ENCODE data around the gene FYN. TPM values are rescaled to one million over a fixed set of nuclear protein-coding genes. Genes with fewer than 3 reads are reported as not detected.
A peak's percentile ranks its signal among the peaks of the same experiment; 100 is the strongest.
"Not testable (repeated sequence)": the region's sequence is repeated elsewhere in the genome, so short reads cannot be mapped to it uniquely, and the experiment has no call there.

Gene FYN
- 5.2 TPM for total RNA-seq

DNA sequence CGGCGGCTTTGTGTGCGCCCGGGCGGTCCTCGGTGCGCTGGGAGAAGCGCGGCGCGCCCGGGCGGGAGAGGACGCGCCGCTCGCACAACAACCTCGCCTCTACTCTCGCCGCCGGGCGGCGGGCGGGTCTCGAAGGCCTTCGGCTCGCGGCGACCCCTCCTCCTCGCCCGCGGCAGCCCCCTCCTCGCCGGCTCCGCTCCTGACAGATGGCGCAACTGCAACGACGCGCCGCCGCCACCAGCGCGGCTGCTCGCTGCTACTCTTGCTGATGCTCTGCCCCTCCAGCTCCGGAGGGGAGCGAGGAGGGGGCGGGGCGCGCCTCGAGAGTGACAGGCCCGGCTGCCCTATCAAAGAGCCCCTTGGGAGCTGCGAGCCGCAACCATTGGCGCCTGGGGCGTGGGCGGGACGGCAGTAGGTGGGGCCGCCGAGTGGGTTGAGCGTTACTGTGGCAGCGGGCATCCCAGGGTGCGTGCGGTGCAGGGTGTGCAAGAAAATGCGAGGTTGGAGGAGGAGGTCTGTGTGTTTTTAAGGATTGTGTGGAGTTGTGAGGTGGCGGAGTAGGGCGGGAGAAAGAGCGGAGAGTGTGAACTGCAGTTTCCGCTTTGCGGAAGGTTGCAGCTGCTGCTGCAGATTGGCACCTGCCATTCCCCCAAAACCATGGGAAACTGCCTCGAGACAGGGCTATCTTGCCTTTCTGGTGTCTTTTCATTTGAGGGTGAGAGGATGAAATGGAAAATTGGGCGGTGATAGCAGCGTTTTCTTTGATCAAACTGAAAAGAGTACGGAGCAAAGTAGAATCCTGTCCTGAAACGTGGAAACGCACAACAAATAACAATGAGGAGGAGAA lies at the start of gene FYN:
Gene FYN (minus strand): TSS at position 275 of the 847 bp plus-strand sequence. CDS start 153,401 bp downstream, outside the sequence.
- ATAC-seq, result peak; percentile 100

DNA sequence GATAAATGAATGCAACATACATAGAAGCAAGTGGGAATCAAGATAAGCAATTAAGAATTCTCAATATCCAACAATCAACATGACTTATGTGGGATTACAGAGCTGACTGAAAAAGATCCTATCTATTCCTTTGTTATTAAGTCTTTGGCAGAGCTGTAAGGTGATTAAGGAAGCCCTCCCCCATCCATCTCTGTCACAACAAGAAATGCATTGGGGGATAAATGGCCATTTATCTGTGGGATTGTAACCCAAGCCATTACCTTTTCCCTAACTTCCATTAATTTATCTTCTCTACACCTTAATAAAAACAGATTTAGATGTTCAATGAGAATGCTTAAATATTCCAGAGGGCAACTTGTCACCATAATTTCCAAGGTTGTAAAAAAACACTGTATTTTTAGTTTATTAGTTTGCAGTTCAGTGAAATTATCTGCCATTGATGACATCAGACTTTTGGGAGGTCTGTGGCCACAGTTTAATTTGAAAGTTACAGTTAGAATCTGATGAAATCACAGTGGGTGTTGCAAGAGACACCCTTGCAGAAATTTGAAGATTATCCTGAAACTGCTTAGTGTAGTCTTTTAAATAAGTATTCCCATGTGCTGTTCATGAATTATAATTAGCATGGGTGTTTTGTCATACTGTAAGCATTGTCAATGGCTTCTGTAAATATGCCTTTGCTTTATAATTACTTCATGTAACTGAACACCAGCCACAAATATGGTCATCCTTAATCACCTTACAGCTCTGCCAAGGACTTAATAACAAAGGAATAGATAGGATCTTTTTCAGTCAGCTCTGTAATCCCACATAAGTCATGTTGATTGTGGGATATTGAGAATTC lies 49.4 kb upstream of the FYN start:
- no peak for ATAC-seq

DNA sequence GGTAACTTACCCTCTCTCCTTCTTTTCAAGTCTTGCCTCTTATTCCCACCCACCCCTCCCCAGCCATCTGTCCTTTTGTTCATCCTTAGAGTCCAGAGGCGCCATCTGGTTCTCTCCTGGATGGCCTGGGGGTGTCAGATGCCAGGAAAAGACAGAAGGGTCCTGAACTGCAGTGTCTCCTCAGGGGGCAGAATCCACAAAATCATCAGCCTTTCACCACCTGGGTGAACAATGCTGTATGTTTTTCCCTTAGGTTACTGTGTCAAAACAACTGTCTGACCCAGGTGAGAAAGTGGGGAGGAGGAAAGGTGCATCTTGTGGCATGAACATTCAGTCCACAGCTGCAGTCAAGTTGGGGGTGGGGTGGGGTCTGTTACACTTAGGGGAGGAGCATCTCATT lies 47.9 kb upstream of the FYN start:
- no peak for ATAC-seq

DNA sequence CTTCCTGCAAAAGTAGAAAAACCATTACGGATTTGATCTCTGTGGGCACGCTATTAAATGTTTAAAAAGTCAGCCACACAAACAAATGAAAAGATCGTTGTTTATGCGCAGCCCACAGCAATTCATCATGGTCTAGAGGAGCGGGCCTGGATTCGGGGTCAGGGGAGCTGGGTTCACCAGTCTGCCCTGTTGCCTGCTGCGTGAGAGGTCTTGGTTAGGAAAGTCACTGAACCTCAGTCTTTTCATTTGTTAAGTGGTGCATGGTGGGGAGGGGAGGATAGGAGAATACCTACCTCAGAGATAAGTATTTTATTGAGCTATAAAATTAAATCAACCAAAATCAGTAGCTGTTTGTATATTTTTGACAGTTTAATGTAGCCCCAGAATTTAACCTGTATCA lies 47.3 kb upstream of the FYN start:
- no peak for ATAC-seq

DNA sequence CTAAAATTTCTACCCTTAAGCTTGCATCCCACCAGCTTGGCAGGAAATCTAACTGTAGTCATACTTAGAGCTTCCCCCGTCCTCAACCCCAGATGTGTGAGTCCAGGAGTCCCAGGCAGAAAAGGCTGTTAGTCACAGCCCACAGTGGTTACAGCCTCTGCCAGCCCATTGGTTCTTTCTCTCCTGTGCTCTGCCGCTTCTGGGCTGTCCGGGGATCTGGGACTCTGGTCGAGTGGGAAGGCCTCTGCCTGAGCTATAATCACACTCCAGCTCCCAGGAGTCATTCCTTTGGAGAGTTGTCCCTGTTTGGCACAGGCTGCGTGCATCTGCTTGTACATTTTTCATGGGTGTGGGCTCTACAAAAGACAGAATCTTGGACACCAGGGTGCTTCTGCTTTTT lies 45.6 kb upstream of the FYN start:
- no peak for ATAC-seq

DNA sequence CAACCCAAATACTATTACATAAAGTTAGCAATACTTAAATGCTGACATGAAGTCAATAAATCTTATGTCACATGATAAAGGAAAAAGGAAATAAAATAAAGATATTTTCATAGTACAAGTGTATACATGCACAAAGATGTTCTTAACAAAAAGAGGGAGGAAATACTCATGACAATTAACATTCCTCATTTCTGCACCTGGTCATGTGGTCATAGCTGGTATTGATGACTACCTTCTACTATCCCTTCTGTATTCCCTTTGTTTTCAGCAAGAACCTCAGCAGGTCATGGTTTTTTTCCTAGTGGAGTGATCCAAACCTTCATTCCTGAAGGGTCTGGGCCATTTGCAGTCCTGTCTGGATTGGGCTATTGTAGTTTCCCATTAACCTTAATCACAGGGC lies 43.5 kb upstream of the FYN start:
- no peak for ATAC-seq

DNA sequence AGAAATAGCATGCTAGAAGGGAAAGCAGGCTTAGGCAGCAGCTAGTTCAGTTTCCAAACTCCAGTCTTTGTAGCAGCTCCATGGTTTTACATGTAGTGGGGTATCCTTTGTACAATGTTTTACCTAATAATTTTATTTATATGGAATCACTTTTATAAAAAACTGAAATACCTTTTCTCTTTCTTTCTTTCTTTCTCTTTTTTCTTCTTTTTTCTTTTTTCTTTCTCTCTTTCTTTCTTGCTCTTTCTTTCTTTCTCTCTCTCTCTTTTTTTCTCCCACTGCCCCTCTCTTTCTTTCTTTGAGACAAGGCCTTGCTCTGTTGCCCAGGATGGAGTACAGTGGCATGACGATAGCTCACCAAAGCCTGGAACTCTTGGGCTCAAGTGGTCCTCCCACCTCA lies 41.4 kb upstream of the FYN start:
- no peak for ATAC-seq

DNA sequence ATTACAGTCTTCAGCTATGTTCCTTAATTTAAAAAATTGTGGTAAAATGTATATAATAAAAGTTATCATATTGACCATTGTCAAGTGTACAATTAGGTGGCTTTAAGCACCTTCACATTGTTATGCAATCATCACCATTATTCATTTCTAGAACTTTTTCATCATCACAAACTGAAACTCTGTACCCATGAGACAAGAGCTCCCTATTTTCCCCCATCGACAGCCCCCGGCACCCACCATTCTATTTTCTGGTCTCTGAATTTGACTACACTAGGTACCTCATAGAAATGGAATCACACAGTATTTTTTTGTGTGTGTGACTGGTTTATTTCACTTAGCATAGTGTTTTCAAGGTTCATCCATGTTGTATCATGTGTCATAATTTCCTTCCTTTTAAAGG lies 39.7 kb upstream of the FYN start:
- no peak for ATAC-seq

DNA sequence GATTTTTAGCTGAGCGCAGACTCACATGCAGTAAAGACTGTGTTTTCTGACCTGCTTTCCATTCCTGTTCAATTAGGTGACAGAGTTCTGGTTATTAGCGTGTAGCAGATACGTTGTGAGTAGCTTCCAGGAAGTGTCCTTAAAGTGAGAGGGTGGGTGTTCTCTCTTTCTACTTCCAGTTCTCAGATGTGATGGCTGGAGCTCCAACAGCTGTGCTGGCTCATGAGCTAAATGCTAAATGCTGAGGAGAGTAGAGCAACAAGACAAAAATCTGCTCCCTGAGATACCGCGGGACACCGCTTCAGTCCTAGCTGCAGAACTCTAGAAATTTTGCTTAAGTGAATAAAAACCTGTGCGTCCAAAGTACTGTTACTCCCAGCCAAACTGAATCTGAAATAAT lies 38.2 kb upstream of the FYN start:
- no peak for ATAC-seq

DNA sequence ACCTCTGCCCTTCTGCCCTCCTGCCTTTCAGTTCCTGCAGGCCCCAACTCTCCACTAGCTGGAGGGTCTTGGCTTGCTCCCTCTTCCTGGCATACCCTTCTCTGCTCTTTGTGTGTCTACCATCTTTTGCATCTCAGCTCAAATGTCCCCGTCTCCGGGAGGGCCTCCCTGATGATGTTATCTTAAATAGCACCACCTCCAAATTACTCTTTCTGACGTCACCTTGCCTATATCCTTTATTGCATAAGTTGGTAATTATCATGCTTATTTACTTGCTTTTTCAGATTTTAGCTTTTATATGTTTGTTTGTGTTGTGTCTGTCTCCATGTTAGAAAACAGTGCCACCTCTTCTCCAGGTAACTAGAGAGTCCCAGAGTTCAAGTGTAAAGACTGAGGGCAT lies 36.0 kb upstream of the FYN start:
- ATAC-seq, result no peak

DNA sequence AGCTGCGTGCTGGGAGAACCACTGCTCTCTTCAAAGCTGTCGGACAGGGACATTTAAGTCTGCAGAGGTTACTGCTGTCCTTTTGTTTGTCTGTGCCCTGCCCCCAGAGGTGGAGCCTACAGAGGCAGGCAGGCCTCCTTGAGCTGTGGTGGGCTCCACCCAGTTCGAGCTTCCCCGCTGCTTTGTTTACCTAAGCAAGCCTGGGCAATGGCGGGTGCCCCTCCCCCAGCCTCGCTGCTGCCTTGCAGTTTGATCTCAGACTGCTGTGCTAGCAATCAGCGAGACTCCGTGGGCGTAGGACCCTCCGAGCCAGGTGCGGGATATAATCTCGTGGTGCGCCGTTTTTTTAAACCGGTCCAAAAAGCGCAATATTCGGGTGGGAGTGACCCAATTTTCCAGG lies 35.1 kb upstream of the FYN start:
- not testable (repeated sequence) for ATAC-seq

DNA sequence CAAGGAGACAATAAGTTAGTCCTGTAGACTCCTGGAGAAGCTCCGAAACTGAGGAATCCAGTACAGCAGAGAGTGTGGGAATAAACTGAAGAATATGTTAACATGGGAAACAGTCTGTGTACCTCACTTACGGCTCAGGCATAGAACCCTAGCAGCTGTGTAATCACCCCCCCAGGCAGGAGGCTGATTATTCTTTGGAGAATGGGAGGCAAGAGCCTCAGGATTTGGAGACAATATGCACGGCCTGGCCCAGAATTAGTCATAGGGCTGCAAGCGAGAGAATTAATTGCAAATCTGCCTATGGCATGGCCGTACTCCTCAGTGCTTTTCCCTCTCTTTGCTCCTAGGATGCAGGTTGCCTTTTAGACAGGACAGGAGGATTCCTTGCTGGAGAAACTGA lies 27.5 kb upstream of the FYN start:
- no peak for ATAC-seq

DNA sequence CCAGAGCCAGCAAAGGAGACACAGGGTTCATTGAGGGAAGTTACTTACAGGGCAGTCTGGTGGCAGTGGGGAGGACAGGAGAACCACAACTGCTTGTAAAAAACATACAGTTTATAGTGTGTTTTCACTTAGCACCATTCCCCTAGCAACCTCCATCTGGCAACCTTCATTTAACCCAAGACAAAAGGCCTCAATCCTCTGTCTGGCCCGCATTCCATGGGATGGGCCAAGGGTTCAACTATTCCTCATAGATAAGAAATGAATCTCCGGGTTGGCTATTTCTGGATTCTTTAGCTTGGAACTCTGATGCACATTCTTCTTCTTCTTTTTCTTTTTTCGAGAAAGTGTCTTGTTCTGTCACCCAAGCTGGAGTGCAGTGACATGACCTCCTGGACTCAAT lies 26.3 kb upstream of the FYN start:
- no peak for ATAC-seq

DNA sequence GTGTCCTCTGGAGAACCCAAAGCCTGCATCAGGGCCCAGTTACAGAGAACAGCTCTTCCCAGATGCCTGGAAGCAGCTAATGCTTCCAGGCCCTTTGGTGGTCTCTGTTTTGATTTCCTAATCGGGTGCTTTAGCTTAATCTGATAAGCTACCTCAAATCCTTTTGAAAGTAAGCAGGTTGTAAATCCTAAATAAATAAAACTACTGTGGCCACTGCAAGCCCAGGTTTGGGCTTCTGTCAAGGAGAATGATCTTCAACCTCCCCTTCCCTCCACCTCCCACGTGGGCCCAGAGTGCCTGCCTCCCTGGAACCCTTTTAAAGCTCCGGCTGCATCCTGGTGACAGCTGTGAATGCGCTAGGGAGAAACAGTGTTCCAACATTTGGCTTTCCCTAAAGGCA lies 25.2 kb upstream of the FYN start:
- no peak for ATAC-seq

DNA sequence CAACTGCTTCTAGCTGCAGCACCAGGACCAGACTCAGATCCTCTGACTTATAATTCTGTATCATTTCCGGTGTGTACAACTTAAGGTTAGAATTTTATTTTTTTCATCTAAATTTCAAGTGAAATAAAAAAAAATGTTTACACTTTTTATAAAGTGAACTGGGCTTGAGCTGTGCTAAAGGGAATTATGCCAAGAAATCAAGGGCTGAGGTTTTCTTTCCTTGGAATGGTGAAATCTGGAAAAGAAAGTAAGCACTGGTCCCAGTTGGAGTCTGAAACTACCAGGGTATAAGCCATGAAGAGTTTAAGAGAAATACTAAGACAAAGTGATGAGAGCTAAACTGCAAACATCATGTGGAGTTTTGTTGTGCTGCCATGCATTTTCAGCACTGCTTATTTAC lies 21.7 kb upstream of the FYN start:
- ATAC-seq, result no peak

DNA sequence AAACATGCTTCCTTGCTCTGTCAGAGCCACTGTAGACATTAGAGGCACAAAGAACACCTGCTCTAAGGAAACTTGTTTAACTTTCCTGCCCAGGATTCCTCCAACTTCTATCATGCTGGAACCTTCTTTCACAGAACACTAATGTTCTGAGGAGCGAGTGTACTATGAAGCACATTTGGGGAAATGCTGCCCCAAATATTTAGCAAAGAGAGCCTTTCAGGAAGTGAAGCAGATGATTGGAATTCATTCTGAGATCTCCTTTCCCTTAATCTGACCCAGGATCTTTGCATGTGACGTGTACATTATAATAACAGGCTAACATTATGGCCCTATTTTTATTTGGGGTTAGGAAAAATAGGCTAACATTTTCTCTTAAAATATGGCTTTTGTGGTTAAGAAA lies 21.0 kb upstream of the FYN start:
- ATAC-seq, result no peak

DNA sequence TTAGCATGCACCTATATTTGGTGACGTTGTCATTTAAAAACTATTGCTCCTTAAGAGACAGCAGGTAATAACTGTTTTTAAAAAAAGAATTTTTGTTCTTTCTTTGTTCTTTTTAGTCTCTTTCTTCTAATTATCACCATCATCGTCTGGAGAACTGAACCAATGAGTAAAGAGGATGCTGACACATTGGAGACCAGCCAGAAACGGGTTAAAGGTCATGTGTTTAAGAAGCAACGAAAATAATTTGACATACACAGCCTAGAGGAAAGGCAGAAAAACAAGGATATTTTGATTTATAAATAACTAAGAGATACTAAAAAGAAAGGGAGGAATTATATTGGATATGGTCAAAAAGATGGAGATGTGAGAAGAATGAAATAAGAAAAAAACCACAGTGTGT lies 19.2 kb upstream of the FYN start:
- ATAC-seq, result no peak

DNA sequence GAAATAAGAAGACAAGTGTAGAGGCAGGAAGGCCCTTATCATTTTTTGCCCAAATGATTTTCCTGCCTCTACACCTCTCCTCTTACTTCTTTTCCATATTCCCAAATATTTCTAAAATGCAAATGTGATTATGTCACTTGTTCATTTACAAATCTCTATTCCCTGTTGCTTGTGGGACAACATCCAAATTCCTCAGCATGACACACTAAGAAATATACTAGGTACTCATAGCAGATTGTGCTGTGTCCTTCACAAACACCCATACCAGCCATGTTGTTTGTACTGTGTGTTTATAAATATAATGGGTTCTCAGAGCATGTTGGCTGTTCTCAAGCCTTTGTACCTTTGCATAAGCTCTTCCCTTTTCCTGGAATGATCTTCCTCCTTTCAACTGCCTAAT lies 17.7 kb upstream of the FYN start:
- no peak for ATAC-seq

DNA sequence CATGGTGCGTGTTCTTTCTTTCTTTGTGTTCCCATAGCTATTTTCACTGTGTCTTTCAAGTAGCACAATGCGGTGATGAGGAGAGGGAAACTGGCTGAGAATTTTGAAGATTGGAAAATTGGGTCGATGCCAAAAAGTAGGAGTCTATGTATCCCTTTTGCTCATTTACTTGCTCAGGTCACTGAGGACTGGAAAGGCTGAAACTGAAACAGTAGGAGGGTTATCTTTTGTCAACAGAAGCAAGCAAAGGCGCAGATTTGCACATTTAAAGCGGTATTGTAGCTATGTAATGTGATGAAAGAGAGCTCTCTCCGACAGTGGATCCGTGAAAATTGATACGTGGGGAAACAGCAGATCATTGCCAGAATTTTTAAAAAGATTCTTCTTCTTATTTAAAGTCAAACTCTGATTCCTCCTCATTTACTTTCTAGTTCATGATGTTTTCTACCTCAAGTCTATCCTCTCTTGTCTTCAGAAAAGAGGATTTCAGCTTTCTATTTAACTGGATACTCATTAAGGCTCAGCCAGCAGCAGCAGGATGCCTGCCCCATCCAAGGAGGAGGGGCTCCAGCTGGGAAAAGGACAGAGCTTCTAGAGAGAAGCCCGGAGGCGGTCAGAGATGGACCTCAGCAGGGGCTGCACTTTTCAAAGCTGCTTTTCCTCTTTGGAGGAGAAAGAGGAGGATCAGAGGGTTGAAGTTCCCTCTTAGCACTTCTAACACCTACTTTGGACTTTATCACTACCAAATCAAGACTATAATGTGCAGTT lies 15.9 kb upstream of the FYN start:
- ATAC-seq, result no peak

DNA sequence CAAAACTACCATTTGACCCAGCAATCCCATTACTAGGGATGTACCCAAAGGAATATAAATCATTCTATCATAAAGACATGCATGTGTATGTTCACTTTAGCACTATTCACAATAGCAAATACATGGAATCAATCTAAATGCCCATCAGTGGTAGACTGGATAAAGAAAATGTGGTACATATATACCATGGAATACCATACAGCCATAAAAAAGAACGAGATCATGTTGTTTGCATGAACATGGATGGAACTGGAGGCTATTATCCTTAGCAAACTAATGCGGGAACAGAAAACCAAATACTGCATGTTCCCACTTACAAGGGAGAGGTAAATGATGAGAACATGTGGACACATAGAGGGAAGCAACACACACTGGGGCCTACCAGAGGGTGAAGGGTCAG lies 13.5 kb upstream of the FYN start:
- not testable (repeated sequence) for ATAC-seq

DNA sequence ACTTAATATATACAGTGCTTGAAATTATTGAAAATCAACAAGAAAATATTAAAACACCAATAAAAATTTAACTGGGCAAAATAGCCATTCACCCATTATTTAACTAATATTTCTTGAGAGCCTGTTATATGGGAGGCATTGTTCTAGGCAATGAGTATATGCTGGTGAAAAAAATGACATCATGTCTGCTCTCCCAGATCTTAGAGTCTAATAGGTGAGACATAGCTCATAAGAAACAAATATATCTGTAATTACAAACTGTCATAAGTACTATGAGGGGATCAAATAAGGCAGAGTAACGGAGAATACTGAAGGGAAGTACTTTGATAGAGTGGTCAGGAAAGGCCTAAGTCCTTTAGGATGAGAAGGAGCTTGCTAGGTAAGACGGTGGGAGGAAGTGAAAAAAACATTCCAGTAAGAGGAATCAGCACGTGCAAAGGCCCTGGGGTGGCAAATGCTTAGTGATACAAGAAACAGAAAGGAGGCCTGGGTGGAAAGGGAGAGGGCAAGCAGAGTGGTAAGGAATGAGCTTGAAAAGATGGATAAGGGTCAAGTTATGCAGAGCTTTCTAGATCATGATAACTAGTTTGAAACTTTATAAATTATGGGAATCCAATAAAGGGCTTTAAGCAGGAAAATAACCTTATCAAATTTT lies 12.2 kb upstream of the FYN start:
- no peak for ATAC-seq

DNA sequence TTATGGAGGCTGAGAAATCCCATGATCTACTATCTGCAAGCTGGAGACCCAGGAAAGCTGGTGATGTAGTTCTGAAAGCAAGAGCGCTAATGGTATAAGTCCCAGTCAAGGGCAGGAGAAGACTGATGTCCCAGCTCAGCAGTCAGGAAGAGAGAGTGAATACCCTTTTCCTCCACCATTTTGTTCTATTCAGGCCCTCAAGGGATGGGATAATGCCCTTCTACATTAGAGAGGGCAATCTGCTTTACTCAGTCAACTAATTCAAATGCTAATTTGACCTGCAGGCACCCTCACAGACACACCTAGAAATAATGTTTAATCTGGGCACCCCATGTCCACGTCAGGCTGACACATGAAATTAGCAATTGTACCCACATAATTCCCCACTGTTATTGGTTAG lies 10.8 kb upstream of the FYN start:
- no peak for ATAC-seq
